ENCODE measurements around the gene KCTD21.

GRCh38 chr11:78189851-78190250 lies 1.4 kb upstream of the KCTD21 start:
- TF ChIP-seq CTCF (IDR thresholded peaks at IDR 0.05; ENCODE audit: low read length) (no peak), EZH2phosphoT487 (IDR thresholded peaks at IDR 0.05; ENCODE audit: low read length) (no peak), EZH2 (optimal IDR thresholded peaks at IDR 0.05; ENCODE audit: low read depth, low read length) (no peak)
